ENCODE results near the gene ARMH2.

The ARMH2 gene

DNA sequence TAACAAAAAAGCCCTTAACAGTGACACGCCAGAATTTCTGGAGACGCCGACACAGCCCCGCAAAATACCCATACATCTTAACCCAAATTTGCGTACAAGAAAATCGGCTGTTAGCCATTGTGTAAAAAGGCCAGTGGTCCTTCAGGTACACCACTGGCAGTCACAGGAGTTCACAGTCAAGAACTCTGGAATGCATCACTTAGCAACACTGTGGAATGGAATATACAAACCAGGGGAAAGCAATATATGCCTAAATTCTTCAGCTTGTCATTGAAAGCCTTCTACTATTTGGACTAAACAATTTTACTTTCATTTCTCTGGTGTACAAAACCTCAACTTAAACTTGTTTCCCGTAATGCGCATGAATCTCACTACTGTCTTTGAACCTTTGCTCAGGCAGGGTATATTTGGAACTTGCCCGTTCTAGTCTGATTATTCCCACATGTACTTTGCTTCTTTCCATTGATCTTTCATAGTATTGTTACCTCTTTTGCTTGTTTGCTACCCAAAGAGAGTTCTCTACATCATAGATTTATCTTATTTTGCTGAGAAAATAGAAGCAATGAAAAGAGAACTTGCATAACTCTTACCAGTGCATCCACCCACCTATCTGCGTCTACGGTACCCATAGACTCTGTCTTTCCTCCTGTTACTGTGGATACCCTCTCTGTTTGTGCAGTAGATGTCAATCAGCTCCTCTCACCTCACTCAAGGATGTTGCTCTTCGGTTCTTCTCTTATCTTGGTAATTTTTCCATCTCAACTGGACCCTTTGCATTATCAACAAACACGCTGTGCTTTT lies at the start of gene ARMH2:
Gene ARMH2, minus strand, starts transcription at position 178 of the 801 bp plus-strand sequence. Its CDS starts 60 bp downstream, at position 118.
- TF ChIP-seq CTCF (IDR thresholded peaks at IDR 0.05; ENCODE audit: insufficient read depth, low read length, poor library complexity, severe bottlenecking): no peak
- Histone ChIP-seq H3K27me3 (replicated peaks; ENCODE audit: control insufficient read depth, insufficient read depth, low read length) (no peaks in the 10 kb centered on the region), H3K36me3 (ENCODE audit: control insufficient read depth, insufficient read depth, low read length) (no peaks in the 10 kb centered on the region; the same call in 1 of the 2 replicates), H3K4me3 (replicated peaks; ENCODE audit: low read depth, low read length) (no peak within 1 kb of the TSS)
- no peak for DNase-seq (ENCODE audit: extremely low read depth, insufficient read length)

GRCh38 chr6:24848461-24848860 lies 49.7 kb upstream of the ARMH2 start:
- Histone ChIP-seq H3K4me3 (replicated peaks; ENCODE audit: low read depth, low read length) (no peak overlapping the region), H3K36me3 (ENCODE audit: control insufficient read depth, insufficient read depth, low read length) (peaks cover 16% of the 10 kb centered on the region), H3K27me3 (replicated peaks; ENCODE audit: control insufficient read depth, insufficient read depth, low read length) (no peaks in the 10 kb centered on the region)
- no peak for DNase-seq (ENCODE audit: extremely low read depth, insufficient read length)
- TF ChIP-seq CTCF (IDR thresholded peaks at IDR 0.05; ENCODE audit: insufficient read depth, low read length, poor library complexity, severe bottlenecking): no peak

- no peak for DNase-seq (ENCODE audit: extremely low read depth, insufficient read length)
- Histone ChIP-seq H3K36me3 (ENCODE audit: control insufficient read depth, insufficient read depth, low read length) (peaks cover 20% of the 10 kb centered on the region), H3K27me3 (replicated peaks; ENCODE audit: control insufficient read depth, insufficient read depth, low read length) (no peaks in the 10 kb centered on the region), H3K4me3 (replicated peaks; ENCODE audit: low read depth, low read length) (no peak overlapping the region)
- no peak for TF ChIP-seq CTCF (IDR thresholded peaks at IDR 0.05; ENCODE audit: insufficient read depth, low read length, poor library complexity, severe bottlenecking)
Observed at GRCh38 chr6:24847402-24847801, 48.7 kb upstream of the ARMH2 start.

- Histone ChIP-seq H3K27me3 (replicated peaks; ENCODE audit: control insufficient read depth, insufficient read depth, low read length) (no peaks in the 10 kb centered on the region), H3K4me3 (replicated peaks; ENCODE audit: low read depth, low read length) (no peak overlapping the region), H3K36me3 (ENCODE audit: control insufficient read depth, insufficient read depth, low read length) (peaks cover 18% of the 10 kb centered on the region)
- no peak for DNase-seq (ENCODE audit: extremely low read depth, insufficient read length)
- TF ChIP-seq CTCF (IDR thresholded peaks at IDR 0.05; ENCODE audit: insufficient read depth, low read length, poor library complexity, severe bottlenecking): no peak
Observed at GRCh38 chr6:24845578-24845977, 46.9 kb upstream of the ARMH2 start.

- Histone ChIP-seq H3K27me3 (replicated peaks; ENCODE audit: control insufficient read depth, insufficient read depth, low read length) (no peaks in the 10 kb centered on the region), H3K36me3 (ENCODE audit: control insufficient read depth, insufficient read depth, low read length) (peaks cover 18% of the 10 kb centered on the region), H3K4me3 (replicated peaks; ENCODE audit: low read depth, low read length) (no peak overlapping the region)
- no peak for DNase-seq (ENCODE audit: extremely low read depth, insufficient read length)
- no peak for TF ChIP-seq CTCF (IDR thresholded peaks at IDR 0.05; ENCODE audit: insufficient read depth, low read length, poor library complexity, severe bottlenecking)
Observed at GRCh38 chr6:24844903-24845302, 46.2 kb upstream of the ARMH2 start.
